Muscle of arm (tissue), 12 donors: ENCODE data around the gene PCDHGB5. TPM values are rescaled to one million over a fixed set of nuclear protein-coding genes. Genes with fewer than 3 reads are reported as not detected.
"Not testable (repeated sequence)": the region's sequence is repeated elsewhere in the genome, so short reads cannot be mapped to it uniquely, and the experiment has no call there.

Source experiments
- DNase-seq: peaks from one replicate; pipeline ENCODE4 v3.0.0-alpha.2; 2013
- polyA plus RNA-seq, 12 donors: library from polyadenylated mRNA; unstranded; fragments of 120-200 nt; gene quantifications; one replicate each; pipeline ENCODE4 v1.2.1, GENCODE V29; 2013; ENCODE audit not compliant: insufficient read length in 12 of 12

Gene PCDHGB5
- polyA plus RNA-seq, 12 donors, result 2.7 to 7.7 (median 4.0) TPM; not detected in 1

DNA sequence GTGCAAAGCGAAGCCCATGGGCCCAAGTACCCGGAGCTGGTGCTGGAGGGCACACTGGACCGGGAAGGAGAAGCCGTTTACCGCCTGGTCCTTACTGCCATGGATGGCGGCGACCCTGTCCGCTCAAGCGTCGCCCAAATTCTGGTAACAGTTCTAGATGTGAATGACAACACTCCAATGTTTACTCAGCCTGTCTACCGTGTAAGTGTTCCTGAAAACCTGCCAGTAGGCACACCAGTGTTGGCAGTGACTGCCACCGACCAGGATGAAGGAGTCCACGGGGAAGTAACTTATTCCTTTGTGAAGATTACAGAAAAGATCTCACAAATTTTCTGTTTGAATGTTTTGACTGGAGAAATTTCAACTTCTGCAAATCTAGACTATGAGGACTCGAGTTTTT lies 23.1 kb upstream of the PCDHGB5 start:
- DNase-seq, result no peak

DNA sequence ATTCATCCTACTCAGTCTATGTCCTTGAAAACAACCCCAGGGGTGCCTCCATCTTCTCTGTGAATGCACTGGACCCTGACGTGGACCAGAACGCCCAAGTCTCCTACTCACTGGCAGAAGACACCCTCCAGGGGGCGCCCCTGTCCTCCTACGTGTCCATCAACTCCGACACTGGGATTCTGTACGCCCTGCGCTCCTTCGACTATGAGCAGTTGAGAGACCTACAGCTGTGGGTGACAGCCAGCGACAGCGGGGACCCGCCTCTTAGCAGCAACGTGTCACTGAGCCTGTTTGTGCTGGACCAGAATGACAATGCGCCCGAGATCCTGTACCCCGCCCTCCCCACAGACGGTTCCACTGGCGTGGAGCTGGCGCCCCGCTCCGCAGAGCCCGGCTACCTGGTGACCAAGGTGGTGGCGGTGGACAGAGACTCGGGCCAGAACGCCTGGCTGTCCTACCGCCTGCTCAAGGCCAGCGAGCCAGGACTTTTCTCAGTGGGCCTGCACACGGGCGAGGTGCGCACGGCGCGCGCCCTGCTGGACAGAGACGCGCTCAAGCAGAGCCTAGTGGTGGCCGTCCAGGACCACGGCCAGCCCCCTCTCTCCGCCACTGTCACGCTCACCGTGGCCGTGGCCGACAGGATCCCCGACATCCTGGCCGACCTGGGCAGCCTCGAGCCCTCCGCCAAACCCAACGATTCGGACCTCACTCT lies 22.1 kb upstream of the PCDHGB5 start:
- not testable (repeated sequence) for DNase-seq

- no peak for DNase-seq
Measured at GRCh38 chr5:141382469-141383294, 15.1 kb upstream of the PCDHGB5 start, which contains the start of gene PCDHGA7. PCDHGA7 (plus strand) TSS chr5:141382742; CDS start chr5:141382900, 158 bp downstream.

GRCh38 chr5:141383345-141383744 lies 14.4 kb upstream of the PCDHGB5 start:
- no peak for DNase-seq

DNA sequence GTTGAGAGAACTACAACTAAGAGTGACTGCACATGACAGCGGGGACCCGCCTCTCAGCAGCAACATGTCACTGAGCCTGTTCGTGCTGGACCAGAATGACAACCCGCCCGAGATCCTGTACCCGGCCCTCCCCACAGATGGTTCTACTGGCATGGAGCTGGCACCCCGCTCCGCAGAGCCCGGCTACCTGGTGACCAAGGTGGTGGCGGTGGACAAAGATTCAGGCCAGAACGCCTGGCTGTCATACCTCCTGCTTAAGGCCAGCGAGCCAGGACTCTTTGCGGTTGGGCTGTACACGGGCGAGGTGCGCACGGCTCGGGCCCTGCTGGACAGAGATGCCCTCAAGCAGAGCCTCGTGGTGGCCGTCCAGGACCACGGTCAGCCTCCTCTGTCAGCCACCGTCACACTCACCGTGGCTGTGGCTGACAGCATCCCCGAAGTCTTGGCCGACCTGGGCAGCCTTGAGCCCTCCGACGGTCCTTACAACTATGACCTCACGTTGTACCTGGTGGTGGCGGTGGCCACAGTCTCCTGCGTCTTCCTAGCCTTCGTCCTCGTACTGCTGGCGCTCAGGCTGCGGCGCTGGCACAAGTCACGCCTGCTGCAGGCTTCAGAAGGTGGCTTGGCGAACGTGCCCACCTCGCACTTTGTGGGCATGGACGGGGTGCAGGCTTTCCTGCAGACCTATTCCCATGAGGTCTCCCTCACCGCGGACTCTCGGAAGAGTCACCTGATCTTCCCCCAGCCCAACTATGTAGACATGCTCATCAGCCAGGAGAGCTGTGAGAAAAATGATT lies 13.1 kb upstream of the PCDHGB5 start:
- no peak for DNase-seq

- not testable (repeated sequence) for DNase-seq
Measured at GRCh38 chr5:141387557-141388311, 10.0 kb upstream of the PCDHGB5 start, which contains the start of gene PCDHGB4. PCDHGB4 (plus strand) TSS chr5:141387698; CDS start chr5:141387885, 187 bp downstream.

DNA sequence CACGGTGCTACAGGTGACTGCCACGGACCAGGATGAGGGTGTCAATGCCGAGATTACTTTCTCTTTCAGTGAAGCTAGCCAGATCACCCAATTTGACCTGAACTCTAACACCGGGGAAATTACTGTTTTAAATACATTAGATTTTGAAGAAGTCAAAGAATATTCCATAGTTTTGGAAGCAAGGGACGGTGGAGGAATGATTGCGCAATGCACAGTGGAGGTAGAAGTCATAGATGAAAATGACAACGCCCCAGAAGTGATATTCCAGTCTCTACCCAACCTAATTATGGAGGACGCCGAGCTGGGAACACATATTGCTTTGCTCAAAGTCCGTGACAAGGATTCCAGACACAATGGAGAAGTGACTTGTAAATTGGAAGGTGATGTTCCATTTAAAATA lies 9.1 kb upstream of the PCDHGB5 start:
- no peak for DNase-seq

DNA sequence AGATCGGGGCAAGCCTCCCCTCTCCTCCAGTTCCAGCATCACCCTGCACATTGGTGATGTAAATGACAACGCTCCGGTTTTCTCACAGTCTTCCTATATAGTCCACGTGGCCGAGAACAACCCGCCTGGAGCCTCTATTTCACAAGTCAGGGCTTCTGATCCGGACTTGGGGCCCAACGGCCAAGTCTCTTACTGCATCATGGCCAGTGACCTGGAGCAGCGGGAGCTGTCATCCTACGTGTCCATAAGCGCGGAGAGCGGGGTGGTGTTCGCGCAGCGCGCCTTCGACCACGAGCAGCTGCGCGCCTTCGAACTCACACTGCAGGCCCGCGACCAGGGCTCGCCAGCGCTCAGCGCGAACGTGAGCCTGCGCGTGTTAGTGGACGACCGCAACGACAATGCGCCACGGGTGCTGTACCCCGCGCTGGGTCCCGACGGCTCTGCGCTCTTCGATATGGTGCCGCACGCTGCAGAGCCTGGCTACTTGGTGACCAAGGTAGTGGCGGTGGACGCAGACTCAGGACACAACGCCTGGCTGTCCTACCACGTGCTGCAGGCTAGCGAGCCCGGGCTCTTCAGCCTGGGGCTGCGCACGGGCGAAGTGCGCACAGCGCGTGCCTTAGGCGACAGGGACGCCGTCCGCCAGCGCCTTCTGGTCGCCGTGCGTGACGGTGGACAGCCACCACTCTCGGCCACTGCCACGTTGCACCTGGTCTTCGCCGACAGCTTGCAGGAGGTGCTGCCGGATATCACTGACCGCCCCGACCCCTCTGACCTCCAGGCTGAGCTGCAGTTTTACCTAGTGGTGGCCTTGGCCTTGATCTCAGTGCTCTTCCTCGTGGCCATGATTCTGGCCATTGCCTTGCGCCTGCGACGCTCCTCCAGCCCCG lies 8.3 kb upstream of the PCDHGB5 start:
- DNase-seq, result no peak

GRCh38 chr5:141392429-141393198 lies 5.1 kb upstream of the PCDHGB5 start, which contains the start of gene PCDHGA8:
PCDHGA8 (plus strand) TSS chr5:141392633; CDS start chr5:141392814, 181 bp downstream.
- no peak for DNase-seq

DNA sequence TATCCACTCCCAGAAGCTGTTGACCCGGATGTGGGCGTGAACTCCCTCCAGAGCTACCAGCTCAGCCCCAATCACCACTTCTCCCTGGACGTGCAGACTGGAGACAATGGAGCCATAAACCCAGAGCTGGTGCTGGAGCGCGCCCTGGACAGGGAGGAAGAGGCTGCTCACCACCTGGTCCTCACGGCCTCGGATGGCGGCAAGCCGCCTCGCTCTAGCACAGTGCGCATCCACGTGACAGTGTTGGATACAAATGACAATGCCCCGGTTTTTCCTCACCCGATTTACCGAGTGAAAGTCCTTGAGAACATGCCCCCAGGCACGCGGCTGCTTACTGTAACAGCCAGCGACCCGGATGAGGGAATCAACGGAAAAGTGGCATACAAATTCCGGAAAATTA lies 4.5 kb upstream of the PCDHGB5 start:
- no peak for DNase-seq

DNA sequence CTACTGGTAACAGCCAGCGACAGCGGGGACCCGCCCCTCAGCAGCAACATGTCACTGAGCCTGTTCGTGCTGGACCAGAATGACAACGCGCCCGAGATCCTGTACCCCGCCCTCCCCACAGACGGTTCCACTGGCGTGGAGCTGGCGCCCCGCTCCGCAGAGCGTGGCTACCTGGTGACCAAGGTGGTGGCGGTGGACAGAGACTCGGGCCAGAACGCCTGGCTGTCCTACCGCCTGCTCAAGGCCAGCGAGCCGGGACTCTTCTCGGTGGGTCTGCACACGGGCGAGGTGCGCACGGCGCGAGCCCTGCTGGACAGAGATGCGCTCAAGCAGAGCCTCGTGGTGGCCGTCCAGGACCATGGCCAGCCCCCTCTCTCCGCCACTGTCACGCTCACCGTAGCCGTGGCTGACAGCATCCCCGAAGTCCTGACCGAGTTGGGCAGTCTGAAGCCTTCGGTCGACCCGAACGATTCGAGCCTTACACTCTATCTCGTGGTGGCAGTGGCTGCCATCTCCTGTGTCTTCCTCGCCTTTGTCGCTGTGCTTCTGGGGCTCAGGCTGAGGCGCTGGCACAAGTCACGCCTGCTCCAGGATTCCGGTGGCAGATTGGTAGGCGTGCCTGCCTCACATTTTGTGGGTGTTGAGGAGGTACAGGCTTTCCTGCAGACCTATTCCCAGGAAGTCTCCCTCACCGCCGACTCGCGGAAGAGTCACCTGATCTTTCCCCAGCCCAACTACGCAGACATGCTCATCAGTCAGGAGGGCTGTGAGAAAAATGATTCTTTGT lies 3.2 kb upstream of the PCDHGB5 start:
- not testable (repeated sequence) for DNase-seq

GRCh38 chr5:141398608-141399007 lies 861 bp downstream of the PCDHGB5 start:
- no peak for DNase-seq

DNA sequence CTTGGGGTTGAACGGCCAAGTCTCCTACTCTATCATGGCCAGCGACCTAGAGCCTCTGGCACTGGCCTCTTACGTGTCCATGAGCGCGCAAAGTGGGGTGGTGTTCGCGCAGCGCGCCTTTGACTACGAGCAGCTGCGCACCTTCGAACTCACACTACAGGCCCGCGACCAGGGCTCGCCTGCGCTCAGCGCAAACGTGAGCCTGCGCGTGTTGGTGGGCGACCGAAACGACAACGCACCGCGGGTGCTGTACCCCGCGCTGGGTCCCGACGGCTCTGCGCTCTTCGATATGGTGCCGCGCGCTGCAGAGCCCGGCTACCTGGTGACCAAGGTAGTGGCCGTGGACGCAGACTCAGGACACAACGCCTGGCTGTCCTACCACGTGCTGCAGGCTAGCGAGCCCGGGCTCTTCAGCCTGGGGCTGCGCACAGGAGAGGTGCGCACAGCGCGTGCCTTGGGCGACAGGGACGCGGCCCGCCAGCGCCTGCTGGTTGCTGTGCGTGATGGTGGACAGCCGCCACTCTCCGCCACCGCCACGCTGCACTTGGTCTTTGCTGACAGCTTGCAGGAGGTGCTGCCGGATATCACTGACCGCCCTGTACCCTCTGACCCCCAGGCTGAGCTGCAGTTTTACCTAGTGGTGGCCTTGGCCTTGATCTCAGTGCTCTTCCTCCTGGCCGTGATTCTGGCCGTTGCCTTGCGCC lies 2.0 kb downstream of the PCDHGB5 start:
- no peak for DNase-seq

DNA sequence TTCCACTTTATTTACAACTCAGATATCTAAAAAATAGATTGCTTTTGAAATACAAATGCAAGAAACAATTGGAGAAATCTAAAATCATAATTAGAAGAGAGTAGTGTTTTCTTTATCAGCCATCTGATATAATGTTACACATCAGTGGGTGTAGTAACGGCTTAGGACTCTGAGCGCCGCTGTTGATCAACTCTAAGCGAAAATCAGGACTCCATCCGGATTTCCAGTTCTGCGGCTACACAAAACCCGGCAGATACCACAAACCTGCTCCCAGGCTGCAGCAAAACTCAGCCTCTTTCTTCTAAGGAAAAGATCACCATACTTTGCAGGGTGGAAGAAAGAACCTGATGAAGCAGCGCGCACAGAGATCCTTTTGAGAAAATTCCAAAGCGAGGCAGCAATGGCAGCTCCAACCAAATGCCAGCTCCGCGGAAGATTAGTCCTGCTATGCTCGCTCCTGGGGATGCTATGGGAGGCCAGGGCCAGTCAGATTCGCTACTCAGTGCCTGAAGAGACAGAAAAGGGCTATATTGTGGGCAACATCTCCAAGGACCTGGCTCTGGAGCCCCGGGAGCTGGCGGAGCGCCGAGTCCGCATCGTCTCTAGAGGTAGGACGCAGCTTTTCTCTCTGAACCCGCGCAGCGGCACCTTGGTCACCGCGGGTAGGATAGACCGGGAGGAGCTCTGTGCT lies 5.0 kb downstream of the PCDHGB5 start, which contains the start of gene PCDHGA9:
TSS of gene PCDHGA9 (plus strand) at position 226 of the 691 bp plus-strand sequence. CDS start at position 401, 175 bp downstream.
- DNase-seq, result no peak

DNA sequence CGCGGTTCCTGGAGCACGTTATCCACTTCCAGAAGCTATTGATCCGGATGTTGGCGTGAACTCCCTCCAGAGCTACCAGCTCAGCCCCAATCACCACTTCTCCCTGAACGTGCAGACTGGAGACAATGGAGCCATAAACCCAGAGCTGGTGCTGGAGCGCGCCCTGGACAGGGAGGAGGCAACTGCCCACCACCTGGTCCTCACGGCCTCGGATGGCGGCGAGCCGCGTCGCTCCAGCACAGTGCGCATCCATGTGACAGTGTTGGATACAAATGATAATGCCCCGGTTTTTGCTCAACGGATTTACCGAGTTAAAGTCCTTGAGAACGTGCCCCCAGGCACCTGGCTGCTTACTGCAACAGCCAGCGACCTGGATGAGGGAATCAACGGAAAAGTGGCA lies 5.6 kb downstream of the PCDHGB5 start:
- no peak for DNase-seq

DNA sequence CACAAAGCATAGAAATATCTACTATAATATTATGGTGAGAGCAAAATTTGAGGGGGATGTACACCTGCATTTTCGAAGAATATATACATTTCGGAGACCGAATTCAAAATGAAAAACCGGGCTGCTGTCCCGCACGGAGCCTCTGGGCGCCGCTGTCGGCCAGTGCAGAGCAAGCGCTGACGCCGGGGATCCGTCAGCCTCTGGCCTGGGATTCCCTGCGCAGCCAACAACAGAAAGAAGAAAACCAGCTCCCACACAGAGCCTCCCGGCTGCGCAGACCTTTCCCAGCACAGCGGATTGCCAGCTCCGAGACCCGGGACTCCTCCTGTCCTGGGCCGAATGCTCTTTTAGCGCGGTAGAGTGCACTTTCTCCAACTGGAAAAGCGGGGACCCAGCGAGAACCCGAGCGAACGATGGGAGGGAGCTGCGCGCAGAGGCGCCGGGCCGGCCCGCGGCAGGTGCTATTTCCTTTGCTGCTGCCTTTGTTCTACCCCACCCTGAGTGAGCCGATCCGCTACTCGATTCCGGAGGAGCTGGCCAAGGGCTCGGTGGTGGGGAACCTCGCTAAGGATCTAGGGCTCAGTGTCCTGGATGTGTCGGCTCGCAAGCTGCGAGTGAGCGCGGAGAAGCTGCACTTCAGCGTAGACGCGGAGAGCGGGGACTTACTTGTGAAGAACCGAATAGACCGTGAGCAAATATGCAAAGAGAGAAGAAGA lies 10.2 kb downstream of the PCDHGB5 start, which contains the start of gene PCDHGB6:
TSS of gene PCDHGB6 (plus strand) at position 232 of the 716 bp plus-strand sequence. CDS start at position 414, 182 bp downstream.
- DNase-seq, result not testable (repeated sequence)
